CD4-positive, alpha-beta T cell treated with Interferon gamma for 1 hour (primary cell): Measurements from ENCODE around the gene TTYH1.
A peak's percentile ranks its signal among the peaks of the same experiment; 100 is the strongest.
"Not testable (repeated sequence)": the region's sequence is repeated elsewhere in the genome, so short reads cannot be mapped to it uniquely, and the experiment has no call there.

ENCODE experiments used
- DNase-seq: peaks from one replicate; pipeline ENCODE4 v3.0.0-alpha.2; 2020

TTYH1 gene

GRCh38 chr19:54461613-54462012 lies 46.3 kb downstream of the TTYH1 start:
- DNase-seq = no peak

- no peak for DNase-seq
These were observed 46.9 kb downstream of the TTYH1 start for GRCh38 chr19:54462047-54462654.

- DNase-seq = peak; percentile 67
These were observed 47.6 kb downstream of the TTYH1 start for GRCh38 chr19:54462655-54463530.

GRCh38 chr19:54463531-54464043 lies 48.3 kb downstream of the TTYH1 start, which contains the start of gene LENG9:
Gene LENG9, minus strand, starts transcription at chr19:54463778. Its CDS starts 252 bp downstream, at chr19:54463526.
- peak; percentile 97 for DNase-seq

- DNase-seq = no peak
These were observed 48.9 kb downstream of the TTYH1 start for GRCh38 chr19:54464044-54464629.

- peak; percentile 79 for DNase-seq
These were observed 49.6 kb downstream of the TTYH1 start for GRCh38 chr19:54464630-54465425.

GRCh38 chr19:54465426-54466109 lies 50.3 kb downstream of the TTYH1 start:
- no peak for DNase-seq

- DNase-seq = not testable (repeated sequence)
These were observed 50.8 kb downstream of the TTYH1 start for GRCh38 chr19:54466110-54466480.

- DNase-seq = no peak
These were observed 54.3 kb downstream of the TTYH1 start for GRCh38 chr19:54469496-54469934.

- DNase-seq = no peak
These were observed 55.1 kb downstream of the TTYH1 start for GRCh38 chr19:54470276-54470887.

- no peak for DNase-seq
These were observed 55.9 kb downstream of the TTYH1 start for GRCh38 chr19:54470991-54471782.

- DNase-seq = no peak
These were observed 58.0 kb downstream of the TTYH1 start, which contains the start of gene CDC42EP5 for GRCh38 chr19:54473071-54473891. Gene CDC42EP5, minus strand, starts transcription at chr19:54473296. Its CDS starts 7,749 bp downstream, at chr19:54465547.

GRCh38 chr19:54473892-54474372 lies 58.7 kb downstream of the TTYH1 start:
- no peak for DNase-seq

GRCh38 chr19:54475706-54476105 lies 60.4 kb downstream of the TTYH1 start:
- DNase-seq = no peak

GRCh38 chr19:54477650-54478049 lies 62.4 kb downstream of the TTYH1 start:
- DNase-seq = no peak

GRCh38 chr19:54478677-54479266 lies 63.5 kb downstream of the TTYH1 start:
- DNase-seq = no peak

GRCh38 chr19:54480051-54480450 lies 64.8 kb downstream of the TTYH1 start:
- DNase-seq = no peak

GRCh38 chr19:54481326-54481930 lies 66.2 kb downstream of the TTYH1 start:
- peak; percentile 29 for DNase-seq

- no peak for DNase-seq
These were observed 67.6 kb downstream of the TTYH1 start for GRCh38 chr19:54482889-54483288.
